ENCODE results near the gene MAFF.
"Not testable (repeated sequence)": the region's sequence is repeated elsewhere in the genome, so short reads cannot be mapped to it uniquely, and the experiment has no call there.

DNA sequence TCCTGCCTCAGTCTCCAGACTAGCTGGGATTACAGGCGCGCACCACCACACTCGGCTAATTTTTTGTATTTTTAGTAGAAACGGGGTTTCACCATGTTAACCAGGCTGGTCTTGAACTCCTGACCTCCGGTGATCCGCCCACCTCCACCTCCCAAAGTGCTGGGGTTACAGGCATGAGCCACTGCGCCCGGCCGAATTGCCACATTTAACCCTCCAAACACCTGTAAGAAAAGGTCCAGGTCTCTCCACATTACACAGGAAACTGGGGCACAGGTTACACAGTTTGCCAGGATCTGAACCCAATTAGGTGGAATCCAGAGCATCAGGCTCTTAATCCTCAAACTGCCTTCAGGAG, 24.2 kb upstream of the MAFF start:
- not testable (repeated sequence) for TF ChIP-seq RAD21 (IDR thresholded peaks at IDR 0.05; ENCODE audit: low read length); RCOR1 (IDR thresholded peaks at IDR 0.05; ENCODE audit: low read length); MAX (IDR thresholded peaks at IDR 0.05; ENCODE audit: low read depth); CHD2 (IDR thresholded peaks at IDR 0.05; ENCODE audit: low read length, partially characterized antibody); RXRA (IDR thresholded peaks at IDR 0.05; ENCODE audit: borderline replicate concordance, low read depth); SIN3A (IDR thresholded peaks at IDR 0.05; ENCODE audit: borderline replicate concordance, low read depth, low read length); EP300 (IDR thresholded peaks at IDR 0.05; ENCODE audit: borderline replicate concordance in 1 of 2, low read depth in 1 of 2, low read length in 1 of 2); POLR2AphosphoS5 (IDR thresholded peaks at IDR 0.05; ENCODE audit: low read depth, low read length); EZH2phosphoT487 (IDR thresholded peaks at IDR 0.05; ENCODE audit: borderline replicate concordance, low read depth); SMC3 (IDR thresholded peaks at IDR 0.05; ENCODE audit: low read depth, low read length)
- TF ChIP-seq, protein P1, sequence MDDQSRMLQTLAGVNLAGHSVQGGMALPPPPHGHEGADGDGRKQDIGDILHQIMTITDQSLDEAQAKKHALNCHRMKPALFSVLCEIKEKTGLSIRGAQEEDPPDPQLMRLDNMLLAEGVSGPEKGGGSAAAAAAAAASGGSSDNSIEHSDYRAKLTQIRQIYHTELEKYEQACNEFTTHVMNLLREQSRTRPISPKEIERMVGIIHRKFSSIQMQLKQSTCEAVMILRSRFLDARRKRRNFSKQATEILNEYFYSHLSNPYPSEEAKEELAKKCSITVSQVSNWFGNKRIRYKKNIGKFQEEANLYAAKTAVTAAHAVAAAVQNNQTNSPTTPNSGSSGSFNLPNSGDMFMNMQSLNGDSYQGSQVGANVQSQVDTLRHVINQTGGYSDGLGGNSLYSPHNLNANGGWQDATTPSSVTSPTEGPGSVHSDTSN (IDR thresholded peaks at IDR 0.05) = not testable (repeated sequence)
- TF ChIP-seq, protein P2, sequence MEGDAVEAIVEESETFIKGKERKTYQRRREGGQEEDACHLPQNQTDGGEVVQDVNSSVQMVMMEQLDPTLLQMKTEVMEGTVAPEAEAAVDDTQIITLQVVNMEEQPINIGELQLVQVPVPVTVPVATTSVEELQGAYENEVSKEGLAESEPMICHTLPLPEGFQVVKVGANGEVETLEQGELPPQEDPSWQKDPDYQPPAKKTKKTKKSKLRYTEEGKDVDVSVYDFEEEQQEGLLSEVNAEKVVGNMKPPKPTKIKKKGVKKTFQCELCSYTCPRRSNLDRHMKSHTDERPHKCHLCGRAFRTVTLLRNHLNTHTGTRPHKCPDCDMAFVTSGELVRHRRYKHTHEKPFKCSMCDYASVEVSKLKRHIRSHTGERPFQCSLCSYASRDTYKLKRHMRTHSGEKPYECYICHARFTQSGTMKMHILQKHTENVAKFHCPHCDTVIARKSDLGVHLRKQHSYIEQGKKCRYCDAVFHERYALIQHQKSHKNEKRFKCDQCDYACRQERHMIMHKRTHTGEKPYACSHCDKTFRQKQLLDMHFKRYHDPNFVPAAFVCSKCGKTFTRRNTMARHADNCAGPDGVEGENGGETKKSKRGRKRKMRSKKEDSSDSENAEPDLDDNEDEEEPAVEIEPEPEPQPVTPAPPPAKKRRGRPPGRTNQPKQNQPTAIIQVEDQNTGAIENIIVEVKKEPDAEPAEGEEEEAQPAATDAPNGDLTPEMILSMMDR (IDR thresholded peaks at IDR 0.05) = not testable (repeated sequence)
